Activated CD4-positive, alpha-beta T cell treated with anti-CD3 and anti-CD28 coated beads for 1 hour (primary cell): Measurements from ENCODE around the gene GOLT1B.
A peak's percentile ranks its signal among the peaks of the same experiment; 100 is the strongest.

Source experiments
- DNase-seq: peaks from one replicate; pipeline ENCODE4 v3.0.0-alpha.2; 2020

GOLT1B gene

GRCh38 chr12:21526053-21526452 is 24.5 kb downstream of the GOLT1B start, which contains the start of gene SPX:
Gene SPX (plus strand): TSS chr12:21526296. CDS start chr12:21526473, 177 bp downstream.
- DNase-seq: no peak

- DNase-seq: no peak
These were observed 25.2 kb downstream of the GOLT1B start for GRCh38 chr12:21526721-21527345.

GRCh38 chr12:21527451-21528180 is 26.0 kb downstream of the GOLT1B start:
- peak; percentile 43 for DNase-seq

GRCh38 chr12:21528953-21529352 is 27.4 kb downstream of the GOLT1B start:
- DNase-seq: no peak

GRCh38 chr12:21529456-21529855 is 27.9 kb downstream of the GOLT1B start:
- no peak for DNase-seq

- no peak for DNase-seq
These were observed 36.6 kb downstream of the GOLT1B start for GRCh38 chr12:21538061-21538653.

GRCh38 chr12:21539797-21540196 is 38.2 kb downstream of the GOLT1B start:
- no peak for DNase-seq

GRCh38 chr12:21541773-21542172 is 40.2 kb downstream of the GOLT1B start:
- no peak for DNase-seq

- no peak for DNase-seq
These were observed 40.8 kb downstream of the GOLT1B start for GRCh38 chr12:21542403-21542802.

- no peak for DNase-seq
These were observed 41.6 kb downstream of the GOLT1B start for GRCh38 chr12:21543151-21543550.

- no peak for DNase-seq
These were observed 44.0 kb downstream of the GOLT1B start for GRCh38 chr12:21545557-21545956.

- DNase-seq: no peak
These were observed 45.1 kb downstream of the GOLT1B start for GRCh38 chr12:21546716-21547115.

GRCh38 chr12:21547437-21547836 is 45.8 kb downstream of the GOLT1B start:
- no peak for DNase-seq

- no peak for DNase-seq
These were observed 50.4 kb downstream of the GOLT1B start for GRCh38 chr12:21551841-21552465.

GRCh38 chr12:21552635-21553328 is 51.2 kb downstream of the GOLT1B start:
- no peak for DNase-seq

GRCh38 chr12:21553329-21553675 is 51.7 kb downstream of the GOLT1B start:
- no peak for DNase-seq

- DNase-seq: no peak
These were observed 56.6 kb downstream of the GOLT1B start for GRCh38 chr12:21558100-21558679.

GRCh38 chr12:21559855-21560569 is 58.4 kb downstream of the GOLT1B start:
- DNase-seq: no peak

GRCh38 chr12:21561158-21561557 is 59.6 kb downstream of the GOLT1B start:
- no peak for DNase-seq

GRCh38 chr12:21562859-21563258 is 61.3 kb downstream of the GOLT1B start:
- DNase-seq: no peak

- DNase-seq: no peak
These were observed 64.8 kb downstream of the GOLT1B start for GRCh38 chr12:21566223-21566906.
